Measurements from ENCODE around the gene SLC17A7. TPM values are rescaled to one million over a fixed set of nuclear protein-coding genes. Genes with fewer than 3 reads are reported as not detected.
A peak's percentile ranks its signal among the peaks of the same experiment; 100 is the strongest.

SLC17A7 gene
- polyA plus RNA-seq, 1 donor from 2014 or later = not detected

- peak overlapping the region in 1 of 4 donors; percentile 71 for H3K4me3 Mint-ChIP-seq
- H3K27me3 Mint-ChIP-seq = peaks cover 74% of the 10 kb centered on the region
- no peaks in the 10 kb centered on the region for H3K36me3 Mint-ChIP-seq
- peak overlapping the region in 1 of 3 donors; percentile 79 for H3K27ac Mint-ChIP-seq
- H3K9me3 Mint-ChIP-seq = peaks cover 0 to 1% (median 0%) of the 10 kb centered on the region in 3 donors
- H3K4me1 Mint-ChIP-seq = peaks cover 20 to 39% (median 28%) of the 10 kb centered on the region in 3 donors
Measured at GRCh38 chr19:49430678-49431329, 10.5 kb downstream of the SLC17A7 start.

DNA sequence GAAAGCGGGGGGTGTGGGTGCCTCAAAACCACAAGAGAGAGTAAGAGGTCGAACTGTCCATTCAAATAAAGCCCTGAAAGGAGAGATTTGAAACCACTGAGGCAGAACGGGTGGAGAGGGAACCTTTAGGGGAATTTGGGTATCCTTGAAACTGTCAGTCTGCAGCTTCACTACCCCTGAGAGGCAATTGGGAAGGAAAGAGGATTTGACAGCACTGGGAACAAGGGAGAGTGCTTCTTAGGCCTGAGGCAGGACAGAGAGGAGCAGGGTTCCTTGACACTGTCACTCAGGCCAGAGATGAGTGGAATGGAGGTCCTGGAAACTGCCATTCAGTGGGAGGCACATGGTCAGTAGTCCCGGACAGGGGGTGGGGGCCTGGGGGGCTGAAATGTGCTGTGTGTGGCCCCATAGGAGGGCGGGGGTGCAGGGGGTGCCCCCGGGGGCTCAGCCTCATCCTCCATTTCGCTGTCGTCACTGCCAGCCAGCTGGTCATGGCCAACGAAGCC, 11.1 kb downstream of the SLC17A7 start:
- peak overlapping the region in 2 of 3 donors; percentile 0 to 79 for H3K27ac Mint-ChIP-seq

GRCh38 chr19:49428547-49429451, 12.5 kb downstream of the SLC17A7 start:
- Mint-ChIP-seq H3K27me3 (peaks cover 78% of the 10 kb centered on the region), H3K27ac (peak overlapping the region in 2 of 3 donors; percentile 59 to 72), H3K36me3 (no peaks in the 10 kb centered on the region), H3K4me3 (peak overlapping the region; percentile 9 to 89 (median 70)), H3K9me3 (no peaks in the 10 kb centered on the region), H3K4me1 (peaks cover 26 to 47% (median 31%) of the 10 kb centered on the region in 3 donors)

More for the DNA sequence above, 11.1 kb downstream of the SLC17A7 start:
- Mint-ChIP-seq H3K27me3 (peaks cover 75% of the 10 kb centered on the region), H3K4me1 (peaks cover 22 to 42% (median 28%) of the 10 kb centered on the region in 3 donors), H3K9me3 (peaks cover 0 to under 1% (median 0%) of the 10 kb centered on the region in 3 donors), H3K4me3 (peak overlapping the region in 3 of 4 donors; percentile 23 to 71 (median 46)), H3K36me3 (no peaks in the 10 kb centered on the region)

GRCh38 chr19:49427855-49428546, 13.3 kb downstream of the SLC17A7 start:
- H3K4me3 Mint-ChIP-seq = peak overlapping the region in 3 of 4 donors; percentile 58 to 89 (median 75)
- peak overlapping the region in 2 of 3 donors; percentile 59 to 72 for H3K27ac Mint-ChIP-seq
- no peaks in the 10 kb centered on the region for H3K36me3 Mint-ChIP-seq
- H3K9me3 Mint-ChIP-seq = no peaks in the 10 kb centered on the region
- peaks cover 23 to 52% (median 36%) of the 10 kb centered on the region in 3 donors for H3K4me1 Mint-ChIP-seq
- H3K27me3 Mint-ChIP-seq = peaks cover 77% of the 10 kb centered on the region

DNA sequence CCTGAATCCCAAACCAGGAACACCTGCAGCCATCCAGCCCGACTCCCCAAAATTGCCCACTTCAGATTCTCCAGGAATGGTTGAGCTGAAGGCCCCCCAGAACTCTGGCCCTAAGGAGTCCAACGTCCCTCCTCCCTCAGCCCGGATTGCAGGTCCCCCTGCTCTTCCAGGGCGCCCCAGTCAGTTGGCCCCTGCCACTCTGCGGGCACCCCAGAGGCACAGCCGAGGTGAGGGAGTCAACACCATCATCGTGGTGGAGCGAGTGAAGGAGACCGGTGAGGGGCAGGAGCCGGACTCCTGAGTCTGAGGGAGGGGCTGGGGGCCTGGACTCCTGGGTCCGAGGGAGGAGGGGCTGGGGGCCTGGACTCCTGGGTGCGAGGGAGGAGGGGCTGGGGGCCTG, 14.0 kb downstream of the SLC17A7 start:
- Mint-ChIP-seq H3K4me1 (peaks cover 27 to 58% (median 40%) of the 10 kb centered on the region in 3 donors), H3K27me3 (peaks cover 75% of the 10 kb centered on the region)

DNA sequence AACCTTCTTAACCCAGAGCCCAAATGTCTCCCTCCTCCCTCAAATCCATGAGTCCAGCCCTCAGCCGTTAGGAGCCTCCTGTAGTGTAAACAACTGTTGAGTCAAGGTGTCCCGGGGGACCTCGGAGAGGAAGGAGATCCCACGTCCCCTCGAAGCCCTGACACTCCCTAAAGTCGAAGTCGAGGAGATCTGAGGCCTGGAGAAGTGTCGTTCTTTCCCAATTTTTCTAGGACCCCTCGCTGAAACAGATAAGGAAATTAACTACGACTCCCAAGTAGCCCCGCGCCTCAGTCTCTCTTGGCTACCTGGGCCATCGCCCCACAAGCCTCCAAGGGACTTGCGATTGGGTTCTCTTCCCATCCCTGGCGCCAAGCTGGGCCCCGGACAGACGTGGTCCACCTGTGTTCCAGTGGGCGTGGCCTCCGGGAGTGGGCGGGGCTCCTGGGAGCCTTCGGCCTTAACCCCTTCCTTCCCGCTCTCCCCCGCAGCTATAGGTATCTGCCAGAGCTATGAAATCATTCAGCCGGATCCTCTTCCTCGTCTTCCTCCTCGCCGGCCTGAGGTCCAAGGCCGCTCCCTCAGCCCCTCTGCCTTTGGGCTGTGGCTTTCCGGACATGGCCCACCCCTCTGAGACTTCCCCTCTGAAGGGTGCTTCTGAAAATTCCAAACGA, 15.3 kb downstream of the SLC17A7 start:
- H3K36me3 Mint-ChIP-seq = no peaks in the 10 kb centered on the region
- no peaks in the 10 kb centered on the region for H3K9me3 Mint-ChIP-seq
- peaks cover 26 to 64% (median 45%) of the 10 kb centered on the region in 3 donors for H3K4me1 Mint-ChIP-seq
- peak overlapping the region in 2 of 3 donors; percentile 33 to 52 for H3K27ac Mint-ChIP-seq
- H3K4me3 Mint-ChIP-seq = peak overlapping the region in 1 of 4 donors; percentile 58
- peaks cover 79% of the 10 kb centered on the region for H3K27me3 Mint-ChIP-seq

More for the DNA sequence above, 14.0 kb downstream of the SLC17A7 start:
- Mint-ChIP-seq H3K36me3 (no peaks in the 10 kb centered on the region), H3K27ac (peak overlapping the region in 2 of 3 donors; percentile 33 to 52), H3K9me3 (no peaks in the 10 kb centered on the region), H3K4me3 (peak overlapping the region in 3 of 4 donors; percentile 21 to 78 (median 65))

GRCh38 chr19:49425178-49425577, 16.1 kb downstream of the SLC17A7 start, which contains the start of gene GFY:
Gene GFY (plus strand): TSS chr19:49425388. CDS start chr19:49426431, 1,043 bp downstream.
- Mint-ChIP-seq H3K36me3 (no peaks in the 10 kb centered on the region), H3K27ac (peak within 1 kb of the TSS in 1 of 3 donors; percentile 88), H3K4me1 (peaks cover 28 to 67% (median 49%) of the 10 kb centered on the region in 3 donors), H3K9me3 (no peaks in the 10 kb centered on the region), H3K27me3 (peaks cover 81% of the 10 kb centered on the region), H3K4me3 (peak within 1 kb of the TSS in 3 of 4 donors; percentile 65 to 80 (median 66))

DNA sequence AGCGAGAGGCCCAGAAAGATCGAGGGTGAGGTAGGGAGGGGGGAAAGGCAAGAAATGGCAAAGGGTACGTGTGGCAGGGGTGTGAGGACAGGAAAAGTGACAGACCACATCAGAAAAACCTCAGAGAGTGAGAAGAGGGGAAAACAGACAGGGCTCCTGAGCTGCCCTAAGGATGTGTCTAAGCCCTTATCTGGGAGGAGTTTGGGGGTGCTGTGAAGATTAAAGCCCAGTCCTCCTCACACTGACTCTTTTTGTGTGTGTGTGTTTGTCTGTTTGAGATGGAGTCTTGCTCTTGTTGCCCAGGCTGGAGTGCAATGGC, 17.4 kb downstream of the SLC17A7 start:
- H3K36me3 Mint-ChIP-seq = no peaks in the 10 kb centered on the region
- peak overlapping the region in 3 of 4 donors; percentile 50 to 80 (median 66) for H3K4me3 Mint-ChIP-seq
- H3K27ac Mint-ChIP-seq = peak overlapping the region; percentile 34 to 88 (median 40)
- no peaks in the 10 kb centered on the region for H3K9me3 Mint-ChIP-seq
- peaks cover 83% of the 10 kb centered on the region for H3K27me3 Mint-ChIP-seq
- peaks cover 28 to 68% (median 49%) of the 10 kb centered on the region in 3 donors for H3K4me1 Mint-ChIP-seq

GRCh38 chr19:49423071-49423984, 18.0 kb downstream of the SLC17A7 start, which contains the start of gene PTH2:
Gene PTH2 (minus strand): TSS chr19:49423441. CDS start chr19:49423339, 102 bp downstream.
- H3K9me3 Mint-ChIP-seq = no peaks in the 10 kb centered on the region
- peaks cover 82% of the 10 kb centered on the region for H3K27me3 Mint-ChIP-seq
- H3K4me3 Mint-ChIP-seq = peak within 1 kb of the TSS; percentile 66 to 80 (median 72)
- H3K36me3 Mint-ChIP-seq = no peaks in the 10 kb centered on the region
- H3K27ac Mint-ChIP-seq = peak within 1 kb of the TSS; percentile 40 to 88 (median 67)
- peaks cover 24 to 63% (median 49%) of the 10 kb centered on the region in 3 donors for H3K4me1 Mint-ChIP-seq

DNA sequence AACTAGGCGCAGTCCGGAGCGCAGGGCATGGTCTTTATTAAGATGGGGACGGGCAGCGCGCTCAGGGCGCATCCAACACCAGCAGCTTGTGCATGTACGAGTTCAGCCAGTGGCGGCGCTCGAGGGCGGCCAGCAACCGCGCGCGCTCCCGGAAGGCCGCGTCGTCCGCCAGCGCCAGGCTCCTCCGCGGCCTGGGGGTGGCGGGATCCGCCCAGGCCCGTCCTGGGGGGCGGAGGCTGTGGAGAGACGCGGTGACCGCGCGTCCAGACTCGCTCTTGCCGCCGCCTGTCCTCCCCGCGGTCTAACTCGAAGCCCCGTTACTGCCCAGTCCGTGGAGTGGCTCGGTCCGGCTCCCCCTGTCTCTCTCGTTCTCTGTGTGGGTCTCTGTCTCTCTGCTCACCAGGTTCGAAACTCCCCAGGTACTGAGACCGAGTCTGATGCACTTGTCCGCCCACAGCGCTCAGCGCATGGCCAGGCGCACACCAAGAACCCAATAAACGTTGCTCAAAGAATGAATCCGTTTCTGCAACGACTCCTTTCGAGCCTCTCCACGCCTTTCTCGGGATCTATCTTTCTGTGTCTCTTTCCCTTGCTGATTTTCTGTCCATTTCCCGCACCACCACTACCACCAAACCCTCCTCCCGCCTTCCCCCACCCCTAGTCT, 18.8 kb downstream of the SLC17A7 start:
- Mint-ChIP-seq H3K27ac (peak overlapping the region in 2 of 3 donors; percentile 54 to 67), H3K4me1 (peaks cover 19 to 63% (median 43%) of the 10 kb centered on the region in 3 donors), H3K27me3 (peaks cover 83% of the 10 kb centered on the region), H3K9me3 (no peaks in the 10 kb centered on the region), H3K36me3 (no peaks in the 10 kb centered on the region), H3K4me3 (peak overlapping the region; percentile 36 to 80 (median 72))

DNA sequence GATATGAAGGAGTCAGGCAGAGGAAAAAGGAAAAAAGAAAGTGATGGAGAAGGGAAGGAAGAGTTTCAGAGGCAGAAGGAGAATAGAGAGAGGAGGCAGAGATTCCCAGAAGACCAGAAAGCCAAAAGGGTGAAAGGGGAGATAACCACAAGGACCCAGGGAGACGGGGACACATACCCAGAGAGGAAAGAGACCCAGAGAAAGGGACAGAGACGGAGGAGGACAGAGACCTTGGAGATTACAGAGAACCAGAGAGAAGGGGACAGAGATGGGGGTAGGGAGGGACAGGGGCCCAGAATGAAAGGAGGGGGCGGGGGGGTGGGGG, 19.5 kb downstream of the SLC17A7 start:
- Mint-ChIP-seq H3K4me3 (peak overlapping the region in 2 of 4 donors; percentile 29 to 89), H3K9me3 (no peaks in the 10 kb centered on the region), H3K27ac (peak overlapping the region in 2 of 3 donors; percentile 3 to 67), H3K27me3 (peaks cover 77% of the 10 kb centered on the region), H3K4me1 (peaks cover 19 to 58% (median 38%) of the 10 kb centered on the region in 3 donors), H3K36me3 (no peaks in the 10 kb centered on the region)

DNA sequence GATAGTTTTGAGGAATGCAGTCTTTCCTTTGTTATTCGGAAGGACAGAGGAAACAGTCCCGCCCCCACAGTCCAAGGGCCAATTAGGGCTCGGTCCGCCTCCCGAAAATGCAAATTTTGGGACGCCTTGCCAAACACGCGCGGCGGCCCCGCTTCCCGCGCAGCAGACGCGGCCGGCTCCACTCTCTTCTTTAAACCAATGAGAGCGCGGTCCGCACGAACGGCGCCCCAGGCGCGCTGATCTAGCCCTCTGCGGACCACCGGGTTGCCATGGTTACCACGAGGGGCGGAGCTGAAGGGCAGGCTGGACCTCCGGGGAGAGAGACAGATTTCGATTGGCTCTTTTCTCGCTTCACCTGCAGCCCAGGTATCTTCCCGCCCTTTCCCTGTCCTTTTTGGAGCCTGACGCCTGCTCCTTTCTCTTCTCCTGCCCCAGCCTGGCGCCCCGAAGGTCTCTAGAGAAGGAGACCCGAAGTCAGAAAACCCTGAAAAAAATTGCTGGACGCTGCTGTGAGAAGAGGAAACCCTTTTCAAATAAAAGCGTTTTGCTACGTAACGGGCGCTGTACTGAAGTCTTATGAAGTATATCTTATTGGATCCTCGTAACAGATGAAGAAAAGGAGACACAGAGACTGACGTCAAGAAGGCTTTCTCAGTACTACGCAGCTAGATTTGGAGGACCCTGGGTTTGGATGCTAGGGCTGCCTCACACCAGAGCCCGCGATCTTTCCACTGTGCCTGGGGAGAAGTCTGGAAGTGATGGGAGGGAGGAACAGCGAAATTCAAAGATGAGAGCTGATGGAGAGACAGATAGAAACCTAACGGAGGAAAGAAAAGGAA, 20.1 kb downstream of the SLC17A7 start:
- peaks cover 71% of the 10 kb centered on the region for H3K27me3 Mint-ChIP-seq
- no peaks in the 10 kb centered on the region for H3K9me3 Mint-ChIP-seq
- H3K4me1 Mint-ChIP-seq = peaks cover 19 to 52% (median 34%) of the 10 kb centered on the region in 3 donors
- no peaks in the 10 kb centered on the region for H3K36me3 Mint-ChIP-seq
- H3K27ac Mint-ChIP-seq = peak overlapping the region in 2 of 3 donors; percentile 3 to 67
- H3K4me3 Mint-ChIP-seq = peak overlapping the region; percentile 16 to 89 (median 55)
